Activated T-cell treated with anti-CD3 and anti-CD28 coated beads, Interleukin-2, amount 50 U/mL, for 24 hours (primary cell): Measurements from ENCODE around the gene SETD3.
A peak's percentile ranks its signal among the peaks of the same experiment; 100 is the strongest.

ENCODE experiments used
- DNase-seq: peaks from one replicate; pipeline ENCODE4 v3.0.0-alpha.2; 2020
- H3K27ac Mint-ChIP-seq: 2 replicates; pipeline ENCODE4 v1.8.0; 2020; ENCODE audit warnings: mild to moderate bottlenecking, mixed read lengths
- H3K27me3 Mint-ChIP-seq: 2 replicates; pipeline ENCODE4 v1.8.0; 2020; ENCODE audit warnings: mixed read lengths
- H3K36me3 Mint-ChIP-seq: 2 replicates; pipeline ENCODE4 v1.8.0; 2020; ENCODE audit warnings: low read depth, mixed read lengths
- H3K4me1 Mint-ChIP-seq: 2 replicates; pipeline ENCODE4 v1.8.0; 2020; ENCODE audit warnings: low read depth, mixed read lengths
- H3K4me3 Mint-ChIP-seq: 2 replicates; pipeline ENCODE4 v1.8.0; 2020; ENCODE audit warnings: mild to moderate bottlenecking, moderate library complexity, mixed read lengths
- H3K9me3 Mint-ChIP-seq: 2 replicates; pipeline ENCODE4 v1.8.0; 2020; ENCODE audit warnings: mixed read lengths

Gene SETD3

GRCh38 chr14:99397698-99398097, 83.0 kb downstream of the SETD3 start:
- Mint-ChIP-seq H3K4me3 (no peak overlapping the region), H3K4me1 (peaks cover 24% of the 10 kb centered on the region), H3K36me3 (peaks cover 70% of the 10 kb centered on the region), H3K27ac (no peak overlapping the region), H3K9me3 (no peaks in the 10 kb centered on the region), H3K27me3 (no peaks in the 10 kb centered on the region)
- no peak for DNase-seq

GRCh38 chr14:99395909-99396530, 84.6 kb downstream of the SETD3 start:
- H3K36me3 Mint-ChIP-seq, result peaks cover 55% of the 10 kb centered on the region
- H3K27me3 Mint-ChIP-seq, result no peaks in the 10 kb centered on the region
- no peak overlapping the region for H3K4me3 Mint-ChIP-seq
- H3K9me3 Mint-ChIP-seq, result no peaks in the 10 kb centered on the region
- peak overlapping the region; percentile 44 for H3K27ac Mint-ChIP-seq
- DNase-seq, result peak; percentile 46
- peaks cover 13% of the 10 kb centered on the region for H3K4me1 Mint-ChIP-seq

- Mint-ChIP-seq H3K27ac (no peak overlapping the region), H3K4me3 (no peak overlapping the region), H3K4me1 (peaks cover 13% of the 10 kb centered on the region), H3K36me3 (peaks cover 45% of the 10 kb centered on the region), H3K27me3 (no peaks in the 10 kb centered on the region), H3K9me3 (no peaks in the 10 kb centered on the region)
- DNase-seq, result no peak
Observed at GRCh38 chr14:99394602-99395156, 86.0 kb downstream of the SETD3 start.

DNA sequence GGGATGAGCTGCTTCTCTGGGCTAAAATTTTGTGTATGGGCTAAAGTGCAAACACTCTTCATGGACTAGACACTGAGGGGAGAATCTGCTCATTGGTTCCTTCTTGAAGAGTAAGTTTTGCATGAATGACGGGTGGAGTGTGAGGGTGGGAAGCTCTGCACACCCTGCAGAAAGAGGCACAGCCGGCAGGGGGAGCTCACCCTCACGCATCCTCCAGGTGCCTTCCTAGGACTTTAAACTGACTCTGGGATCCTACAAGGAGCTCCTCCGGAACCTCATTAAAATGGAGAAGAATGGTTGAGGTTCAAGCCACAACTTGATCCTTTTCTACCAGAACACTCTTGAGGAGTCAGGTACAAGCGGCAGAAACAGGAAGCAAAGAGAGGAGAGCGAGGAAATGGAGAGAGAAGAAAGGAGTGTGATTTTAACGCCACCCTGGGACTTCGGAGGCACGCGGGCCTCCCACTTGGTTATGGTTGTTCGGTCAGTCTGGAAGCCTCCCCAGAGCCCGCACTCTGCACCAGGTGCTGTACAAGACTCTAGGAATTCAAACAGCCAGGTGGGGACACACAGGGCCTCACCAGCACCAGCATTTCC, 87.5 kb downstream of the SETD3 start:
- H3K9me3 Mint-ChIP-seq, result no peaks in the 10 kb centered on the region
- H3K27ac Mint-ChIP-seq, result no peak overlapping the region
- H3K4me3 Mint-ChIP-seq, result no peak overlapping the region
- H3K4me1 Mint-ChIP-seq, result peaks cover 19% of the 10 kb centered on the region
- DNase-seq, result peak; percentile 46
- H3K36me3 Mint-ChIP-seq, result peaks cover 33% of the 10 kb centered on the region
- peaks cover 3% of the 10 kb centered on the region for H3K27me3 Mint-ChIP-seq

DNA sequence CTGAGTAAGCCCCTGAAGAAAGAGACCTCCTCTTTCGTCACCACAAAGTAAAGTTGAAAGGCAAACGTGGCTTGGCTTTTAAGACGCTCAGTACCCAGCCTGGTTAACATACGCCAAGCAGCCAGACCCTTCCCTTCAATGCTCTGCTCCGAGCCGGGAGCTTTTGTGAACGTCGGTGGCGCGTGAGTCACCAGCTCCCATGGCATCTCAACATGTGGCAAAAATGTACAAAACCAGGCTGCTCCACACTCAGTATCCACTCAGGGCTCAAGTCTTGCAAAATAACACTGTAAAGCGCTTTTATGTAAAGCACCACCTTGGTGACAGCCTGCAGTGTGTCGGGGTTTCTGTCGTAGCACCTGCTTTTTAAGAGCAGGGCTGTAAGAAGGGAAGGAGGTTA, 89.0 kb downstream of the SETD3 start:
- peaks cover 20% of the 10 kb centered on the region for H3K36me3 Mint-ChIP-seq
- no peak overlapping the region for H3K27ac Mint-ChIP-seq
- no peak for DNase-seq
- no peaks in the 10 kb centered on the region for H3K9me3 Mint-ChIP-seq
- no peak overlapping the region for H3K4me3 Mint-ChIP-seq
- H3K27me3 Mint-ChIP-seq, result peaks cover 7% of the 10 kb centered on the region
- peaks cover 22% of the 10 kb centered on the region for H3K4me1 Mint-ChIP-seq

- DNase-seq, result peak; percentile 66
- Mint-ChIP-seq H3K36me3 (peaks cover under 1% of the 10 kb centered on the region), H3K4me1 (peaks cover 14% of the 10 kb centered on the region), H3K9me3 (no peaks in the 10 kb centered on the region), H3K4me3 (no peak overlapping the region), H3K27ac (no peak overlapping the region), H3K27me3 (peaks cover 21% of the 10 kb centered on the region)
Observed at GRCh38 chr14:99389174-99389826, 91.4 kb downstream of the SETD3 start.

GRCh38 chr14:99388286-99388685, 92.4 kb downstream of the SETD3 start:
- H3K4me1 Mint-ChIP-seq, result peaks cover 14% of the 10 kb centered on the region
- DNase-seq, result no peak
- H3K9me3 Mint-ChIP-seq, result no peaks in the 10 kb centered on the region
- no peak overlapping the region for H3K4me3 Mint-ChIP-seq
- H3K36me3 Mint-ChIP-seq, result no peaks in the 10 kb centered on the region
- peaks cover 26% of the 10 kb centered on the region for H3K27me3 Mint-ChIP-seq
- no peak overlapping the region for H3K27ac Mint-ChIP-seq

GRCh38 chr14:99387880-99388279, 92.8 kb downstream of the SETD3 start:
- Mint-ChIP-seq H3K27me3 (peaks cover 30% of the 10 kb centered on the region), H3K36me3 (no peaks in the 10 kb centered on the region), H3K9me3 (no peaks in the 10 kb centered on the region), H3K27ac (no peak overlapping the region), H3K4me3 (no peak overlapping the region), H3K4me1 (peaks cover 14% of the 10 kb centered on the region)
- no peak for DNase-seq

DNA sequence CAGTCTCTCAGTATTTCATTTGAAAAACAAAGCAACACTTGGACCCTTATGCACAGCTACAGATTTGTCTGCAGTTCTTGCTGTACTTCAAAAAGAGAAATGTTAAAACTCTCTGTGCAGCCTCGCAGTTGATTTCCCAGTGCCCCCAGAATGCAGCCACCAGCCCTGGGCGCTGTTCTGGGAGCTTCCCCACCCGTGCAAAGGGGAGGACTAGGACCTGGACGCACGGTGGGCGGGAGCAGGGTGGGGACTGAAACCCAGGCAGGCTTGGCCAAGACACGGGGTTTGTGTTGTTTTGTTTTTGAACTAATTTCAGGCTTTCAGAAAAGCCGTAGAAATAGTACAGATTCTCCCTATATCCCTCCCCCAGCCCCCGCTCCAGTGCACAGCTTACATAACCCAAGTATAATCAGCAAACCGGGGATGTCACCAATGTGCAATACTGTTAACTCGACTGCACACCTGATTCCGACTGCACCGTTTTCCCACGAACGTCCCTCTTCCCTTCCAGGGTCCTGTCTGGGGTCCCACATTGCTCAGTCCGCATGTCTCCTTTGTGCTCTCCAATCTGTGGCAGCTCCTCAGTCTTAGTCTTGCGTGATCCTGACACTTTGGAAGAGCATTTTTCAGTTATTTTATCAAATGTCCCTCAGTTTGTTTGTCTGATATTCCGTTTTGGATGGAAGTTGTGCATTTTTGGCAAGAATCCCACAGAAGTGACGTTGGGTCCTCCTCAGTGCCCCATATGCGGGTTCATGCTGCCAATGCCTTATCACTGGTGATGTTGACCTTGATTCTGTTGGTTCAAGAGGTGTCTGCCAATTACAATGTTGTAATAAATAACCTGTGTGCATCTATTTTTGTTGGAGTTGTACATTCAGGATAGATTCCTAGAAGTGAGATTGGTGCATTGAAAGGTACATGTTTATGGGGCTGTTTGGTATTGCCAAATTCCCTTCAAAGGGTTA, 95.9 kb downstream of the SETD3 start:
- H3K27ac Mint-ChIP-seq, result no peak overlapping the region
- peaks cover 14% of the 10 kb centered on the region for H3K4me1 Mint-ChIP-seq
- no peaks in the 10 kb centered on the region for H3K9me3 Mint-ChIP-seq
- peaks cover 50% of the 10 kb centered on the region for H3K27me3 Mint-ChIP-seq
- no peak for DNase-seq
- no peaks in the 10 kb centered on the region for H3K36me3 Mint-ChIP-seq
- no peak overlapping the region for H3K4me3 Mint-ChIP-seq

GRCh38 chr14:99383472-99384449, 96.9 kb downstream of the SETD3 start:
- Mint-ChIP-seq H3K4me1 (peaks cover 11% of the 10 kb centered on the region), H3K4me3 (no peak overlapping the region), H3K27me3 (peaks cover 50% of the 10 kb centered on the region), H3K36me3 (no peaks in the 10 kb centered on the region), H3K9me3 (no peaks in the 10 kb centered on the region), H3K27ac (no peak overlapping the region)
- DNase-seq, result no peak

DNA sequence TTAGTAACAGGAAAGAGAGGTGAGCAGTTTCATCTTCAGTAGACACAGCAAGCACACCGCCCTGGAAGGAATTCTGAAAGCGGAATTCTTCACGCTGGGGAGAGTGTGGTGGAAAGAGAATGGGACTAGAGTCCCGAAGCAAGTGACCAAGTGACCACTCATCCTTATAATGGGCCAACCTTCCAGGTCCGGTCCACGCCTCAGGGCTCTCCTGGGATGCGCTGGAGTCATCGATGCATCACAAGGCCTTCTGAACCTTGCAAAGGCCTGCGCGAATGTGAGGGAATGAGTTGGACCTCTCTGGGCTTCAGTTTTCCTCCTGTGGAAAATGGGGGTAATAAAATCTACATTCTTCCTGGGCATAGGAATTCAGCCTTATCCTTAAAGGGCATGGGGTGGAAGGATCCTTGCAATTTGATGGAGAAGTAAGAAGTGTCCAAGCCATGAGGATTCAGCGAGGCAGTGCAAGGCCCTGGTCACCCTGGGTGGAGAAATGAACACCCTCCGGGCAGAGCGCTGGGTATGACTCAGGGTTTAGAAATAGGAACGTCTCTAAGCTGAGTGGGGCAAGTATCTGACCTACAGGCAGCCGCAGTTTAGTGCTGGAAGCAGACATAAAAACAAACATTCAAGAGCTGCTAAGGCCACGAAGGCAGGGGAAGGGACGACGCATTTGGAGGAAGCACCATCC, 97.7 kb downstream of the SETD3 start:
- Mint-ChIP-seq H3K4me3 (no peak overlapping the region), H3K27me3 (peaks cover 47% of the 10 kb centered on the region), H3K9me3 (no peaks in the 10 kb centered on the region), H3K36me3 (no peaks in the 10 kb centered on the region), H3K4me1 (peaks cover 7% of the 10 kb centered on the region), H3K27ac (no peak overlapping the region)
- DNase-seq, result no peak

- Mint-ChIP-seq H3K36me3 (no peaks in the 10 kb centered on the region), H3K4me3 (no peak overlapping the region), H3K27me3 (peaks cover 45% of the 10 kb centered on the region), H3K4me1 (peaks cover 2% of the 10 kb centered on the region), H3K9me3 (no peaks in the 10 kb centered on the region), H3K27ac (no peak overlapping the region)
- DNase-seq, result no peak
Observed at GRCh38 chr14:99382071-99382470, 98.6 kb downstream of the SETD3 start.

DNA sequence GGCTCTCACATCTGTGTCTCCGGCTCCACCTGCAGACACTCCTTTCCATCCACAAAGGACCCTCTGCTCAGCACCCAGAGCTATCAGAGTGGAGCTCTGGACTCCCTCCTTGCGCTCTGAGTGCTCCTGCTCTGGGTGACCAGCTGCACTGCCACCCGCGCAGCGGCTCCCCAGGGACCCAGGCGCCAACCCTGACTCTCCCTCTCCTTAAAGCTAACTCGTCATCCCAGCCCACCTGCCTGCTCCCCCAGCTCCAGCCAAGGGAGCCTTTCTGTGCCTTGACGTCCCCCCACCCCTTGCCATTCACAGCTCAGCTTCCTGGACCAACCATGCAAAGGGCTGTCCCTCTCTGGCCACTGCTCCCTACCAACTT, 99.0 kb downstream of the SETD3 start:
- Mint-ChIP-seq H3K36me3 (no peaks in the 10 kb centered on the region), H3K4me3 (no peak overlapping the region), H3K27me3 (peaks cover 43% of the 10 kb centered on the region), H3K9me3 (no peaks in the 10 kb centered on the region), H3K27ac (no peak overlapping the region), H3K4me1 (no peaks in the 10 kb centered on the region)
- DNase-seq, result no peak
